HG03354 (cell line): ENCODE data around the gene MDK.

ENCODE experiments used
- ATAC-seq: cut with Tn5 transposase; IDR thresholded peaks from one replicate; pipeline ENCODE4 v1.9.1; 2021; ENCODE audit warnings: mild to moderate bottlenecking; ENCODE audit not compliant: unreplicated experiment, poor library complexity, severe bottlenecking

The MDK gene

GRCh38 chr11:46381048-46381818 lies at the start of gene MDK:
Gene MDK (plus strand): TSS chr11:46381669. CDS start chr11:46382058, 389 bp downstream.
- ATAC-seq = peak; percentile 10

DNA sequence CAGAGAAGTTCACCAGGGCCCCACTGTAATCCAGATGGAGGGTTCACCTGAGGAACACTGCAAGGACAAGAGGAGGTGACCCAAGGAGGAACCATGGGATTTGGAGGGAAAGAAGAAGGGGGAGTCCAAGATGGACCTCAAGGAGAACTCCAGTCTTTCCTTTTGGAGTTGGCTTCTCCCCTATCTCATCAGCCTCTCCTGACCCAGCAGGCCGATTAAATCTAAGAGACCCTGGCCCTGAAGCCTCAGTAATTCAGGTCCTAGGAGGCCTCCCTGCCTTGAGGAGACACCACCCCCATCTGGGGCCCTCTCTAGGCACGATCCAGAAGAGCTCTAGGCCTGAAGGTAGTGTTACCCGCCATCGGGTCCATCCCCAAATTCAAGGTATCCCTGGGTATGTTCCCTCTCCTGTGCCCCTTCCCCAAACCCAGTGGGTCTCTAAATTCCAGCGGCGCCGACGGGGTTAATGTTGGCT lies 49.3 kb upstream of the MDK start:
- ATAC-seq = no peak

DNA sequence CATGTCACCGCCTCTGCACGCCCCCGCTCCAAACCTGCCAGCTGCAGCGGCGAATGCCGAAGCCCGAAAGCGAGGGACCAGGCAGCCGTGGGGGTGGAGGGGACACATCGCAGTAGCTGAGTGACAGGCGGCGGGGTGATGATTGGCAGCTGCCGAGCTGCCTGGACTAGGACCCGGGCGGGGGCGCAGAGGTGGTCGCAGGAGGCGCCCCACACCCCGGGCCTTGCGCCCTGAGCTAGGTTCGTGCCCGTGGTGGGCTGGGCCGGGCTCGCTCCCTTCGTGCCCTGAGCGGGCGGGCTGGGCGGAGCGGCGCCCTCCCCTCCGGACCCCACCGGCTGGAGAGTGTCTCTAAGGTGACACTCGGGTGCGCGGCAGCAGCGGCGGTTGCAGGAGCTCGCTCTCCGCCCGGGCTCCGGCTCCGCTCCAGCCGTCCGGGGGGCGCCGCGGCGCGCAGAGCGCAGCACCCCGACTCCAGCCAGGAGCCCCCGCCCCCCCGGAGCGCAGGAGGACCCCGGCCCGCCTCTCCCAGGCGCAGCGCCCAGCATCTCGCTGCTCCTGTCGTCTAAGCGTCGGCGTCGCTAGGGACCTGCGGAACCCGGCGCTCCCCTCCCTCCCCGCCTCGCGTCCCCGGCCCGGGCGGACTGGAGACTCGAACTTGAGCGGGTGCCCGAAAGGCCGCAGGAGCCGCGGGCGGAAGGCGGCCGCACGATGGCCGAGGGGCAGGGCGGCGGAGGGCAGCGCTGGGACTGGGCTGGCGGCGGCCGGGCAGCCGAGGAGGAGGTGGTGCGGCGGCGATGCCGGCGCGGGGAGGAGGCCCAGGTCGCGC lies 48.7 kb upstream of the MDK start:
- no peak for ATAC-seq

GRCh38 chr11:46333394-46333947 lies 48.0 kb upstream of the MDK start:
- no peak for ATAC-seq

DNA sequence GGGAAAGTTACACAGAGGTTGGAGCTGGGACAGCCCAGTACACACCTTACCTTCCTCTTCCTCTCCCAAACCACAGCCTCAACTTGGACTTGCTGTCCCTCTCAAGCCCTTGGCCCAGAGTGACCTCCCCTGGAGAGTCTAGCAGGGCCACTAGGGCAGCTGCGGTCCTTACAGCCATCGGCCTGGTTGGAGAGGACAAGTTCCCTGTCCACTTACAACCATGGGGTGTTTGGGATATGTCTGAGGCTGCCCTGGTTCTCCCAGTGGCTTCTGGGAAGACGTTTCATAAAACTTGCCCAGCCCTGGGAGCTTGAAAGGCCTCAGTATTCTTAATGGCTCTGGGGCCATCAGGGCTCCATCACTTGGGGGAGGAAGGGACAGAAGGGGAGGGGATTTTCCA lies 47.3 kb upstream of the MDK start:
- ATAC-seq = no peak

DNA sequence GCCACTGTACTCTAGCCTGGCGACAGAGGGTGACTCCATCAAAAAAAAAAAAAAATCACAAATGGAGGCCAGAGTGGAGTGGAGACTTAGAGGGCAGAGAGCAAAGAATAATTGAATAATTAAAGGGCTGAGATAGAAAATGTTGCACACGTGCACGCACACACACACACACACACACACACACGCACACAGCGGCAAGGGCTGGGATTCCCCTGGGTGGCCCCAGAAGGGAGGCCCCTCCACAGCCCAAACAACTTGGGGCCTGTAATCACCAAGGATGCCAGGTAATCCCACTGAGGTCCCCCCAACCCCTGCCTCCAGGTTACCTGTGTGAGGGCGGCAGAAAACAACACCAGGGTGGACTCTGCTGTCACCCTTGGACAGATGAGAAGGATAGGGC lies 46.2 kb upstream of the MDK start:
- no peak for ATAC-seq

GRCh38 chr11:46335890-46336562 lies 45.4 kb upstream of the MDK start:
- ATAC-seq = no peak

DNA sequence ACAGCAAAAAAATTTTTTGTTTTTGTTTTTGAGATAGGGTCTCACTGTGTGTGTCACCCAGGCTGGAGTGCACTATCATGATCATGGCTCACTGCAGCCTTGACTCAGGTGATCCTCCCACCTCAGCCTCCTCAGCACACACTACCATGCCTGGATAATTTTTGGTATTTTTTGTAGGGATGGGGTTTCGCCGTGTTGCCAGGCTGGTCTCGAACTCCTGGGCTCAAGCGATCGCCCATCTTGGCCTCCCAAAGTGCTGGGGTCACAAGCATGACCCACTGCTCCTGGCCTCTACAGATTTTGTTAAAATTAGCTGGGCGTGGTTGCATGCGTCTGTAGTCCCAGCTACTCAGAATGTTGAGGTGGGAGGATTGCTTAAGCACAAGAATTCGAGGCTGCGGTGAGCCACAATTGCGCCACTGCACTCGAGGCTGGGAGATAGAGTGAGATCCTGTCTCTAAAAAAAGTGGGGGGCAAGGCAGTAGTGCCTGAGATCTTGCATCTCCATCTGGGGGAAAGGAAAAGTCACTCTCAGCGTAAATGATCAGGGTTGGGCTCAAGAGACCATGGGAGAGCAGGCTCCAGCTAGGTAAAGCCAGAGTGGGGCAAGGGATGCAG lies 44.8 kb upstream of the MDK start:
- no peak for ATAC-seq

DNA sequence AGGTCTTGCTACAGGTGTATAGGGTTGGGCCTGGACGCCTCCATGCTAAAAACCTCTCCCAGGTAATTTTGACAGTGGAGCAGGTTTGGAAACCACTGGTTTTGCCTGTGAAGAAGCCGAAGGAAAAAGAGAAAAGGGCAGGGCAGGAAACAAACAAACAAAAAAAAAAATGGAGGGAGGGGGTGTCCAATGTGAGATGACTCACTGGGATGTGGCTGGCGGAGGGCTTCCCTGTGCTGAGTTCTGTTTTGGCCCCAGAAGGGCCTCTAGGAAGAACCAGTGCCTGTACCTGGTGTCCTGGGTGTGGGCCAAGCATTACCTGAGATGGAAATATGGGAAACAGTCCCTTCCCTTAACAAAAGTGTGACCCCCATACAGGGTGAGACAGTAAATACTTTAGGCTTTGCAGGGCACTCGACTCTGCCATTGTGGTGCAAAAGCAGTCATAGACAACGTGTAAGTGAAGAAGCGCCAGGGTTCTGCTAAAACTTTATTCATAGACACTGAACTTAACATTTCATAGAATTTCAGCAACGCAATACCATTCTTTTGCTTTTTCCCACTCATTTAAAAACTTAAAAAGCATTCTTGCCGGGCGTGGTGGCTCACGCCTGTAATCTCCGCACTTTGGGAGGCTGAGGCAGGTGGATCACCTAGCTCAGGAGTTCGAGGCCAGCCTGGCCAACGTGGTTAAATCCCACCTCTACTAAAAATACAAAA lies 43.7 kb upstream of the MDK start:
- ATAC-seq = no peak

DNA sequence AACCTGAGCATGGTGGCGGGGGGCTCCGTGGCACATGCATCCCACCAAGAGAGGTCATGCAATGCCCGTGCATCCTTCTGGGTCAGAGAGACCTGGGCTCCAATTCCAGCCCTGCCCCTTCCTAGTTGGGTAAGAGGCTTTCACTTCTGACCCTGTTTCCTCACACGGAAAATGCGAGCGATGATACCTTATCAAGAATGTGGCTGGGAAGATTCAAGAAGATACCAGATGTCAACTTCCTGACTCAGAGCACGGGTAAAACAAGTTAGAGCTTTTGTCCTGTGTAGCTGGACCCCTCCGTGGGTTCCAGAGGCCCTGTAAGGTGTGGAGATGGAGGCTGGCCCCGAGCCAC lies 42.9 kb upstream of the MDK start:
- no peak for ATAC-seq

DNA sequence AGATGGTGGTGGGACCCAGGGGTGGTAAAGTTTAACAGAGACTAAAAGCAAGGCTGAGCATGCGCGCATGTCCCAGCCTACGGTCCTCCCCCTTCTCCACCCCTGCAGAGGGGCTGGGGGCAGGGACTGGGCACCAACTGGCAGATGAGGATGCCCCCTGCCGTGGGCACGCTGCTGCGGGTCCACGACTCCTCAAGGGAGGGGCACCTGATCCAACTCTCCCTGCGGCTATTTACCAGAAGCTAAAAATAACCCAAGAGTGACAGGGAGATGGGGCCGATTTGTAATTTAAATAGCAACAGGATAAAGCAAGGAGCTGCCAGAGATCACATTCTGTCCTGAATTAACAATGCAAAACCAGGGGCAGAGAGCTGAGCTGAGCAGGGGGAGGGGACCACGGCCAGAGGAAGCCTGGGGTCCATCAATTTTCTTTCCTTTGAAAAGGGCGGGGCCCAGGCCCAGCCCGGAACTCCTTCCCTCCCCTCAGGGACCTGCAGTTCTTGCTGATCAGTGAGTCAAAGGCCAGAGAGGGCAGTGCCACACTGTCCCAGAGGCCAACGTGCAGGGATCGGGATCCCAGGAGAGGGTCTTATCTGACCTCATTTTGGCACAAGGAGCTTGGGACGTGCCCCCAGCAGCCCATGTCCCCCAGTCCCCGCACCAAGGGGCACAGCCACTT lies 42.3 kb upstream of the MDK start:
- no peak for ATAC-seq

GRCh38 chr11:46339816-46340215 lies 41.7 kb upstream of the MDK start:
- ATAC-seq = no peak

GRCh38 chr11:46341454-46341853 lies 40.0 kb upstream of the MDK start:
- no peak for ATAC-seq

DNA sequence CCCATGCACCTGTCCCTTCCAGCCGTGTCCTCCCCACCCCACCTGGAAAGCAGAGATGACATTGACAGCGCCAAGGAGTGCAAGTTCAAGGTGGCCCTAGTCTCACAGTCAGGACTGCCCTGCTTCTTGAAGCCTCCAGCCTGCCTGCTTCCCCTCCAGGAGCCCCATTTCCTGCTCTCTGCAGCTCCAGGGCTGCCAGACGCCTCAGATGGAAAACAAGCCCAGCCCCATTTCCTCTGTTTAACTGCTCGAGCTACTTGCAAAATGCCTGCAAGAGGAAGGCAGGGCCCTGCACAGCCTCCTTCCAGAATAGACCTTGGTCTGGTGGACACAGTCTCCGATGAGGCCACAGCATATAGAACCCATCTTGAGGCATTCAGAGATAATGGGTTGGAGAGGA lies 39.2 kb upstream of the MDK start:
- ATAC-seq = no peak

- no peak for ATAC-seq
Measured at GRCh38 chr11:46343520-46343919, 37.9 kb upstream of the MDK start.

GRCh38 chr11:46345131-46345597 lies 36.3 kb upstream of the MDK start:
- ATAC-seq = no peak

GRCh38 chr11:46345881-46346484 lies 35.5 kb upstream of the MDK start:
- ATAC-seq = no peak
